Keratinocyte (primary cell): ENCODE data around the gene C16orf95. TPM values are rescaled to one million over a fixed set of nuclear protein-coding genes. Genes with fewer than 3 reads are reported as not detected.

Experiments used
- DNase-seq: peaks from one replicate; pipeline ENCODE4 v3.0.0-alpha.2; 2011; ENCODE audit warnings: low read depth, missing footprints, low spot score
- FAIRE-seq: peaks from 2 replicates; lab custom pipeline; 2011; peaks lifted over from hg19 to GRCh38; lab: Jason Lieb, UNC
- H2AFZ ChIP-seq: 2 replicates; pipeline ENCODE4 v1.6.0; 2012; ENCODE audit warnings: low read length, control low read depth, inconsistent platforms; ENCODE audit not compliant: control insufficient read depth
- H3K27ac ChIP-seq: 2 replicates; pipeline ENCODE4 v1.5.1; 2011; ENCODE audit warnings: low read length; ENCODE audit not compliant: control insufficient read depth, insufficient read depth
- H3K27me3 ChIP-seq: 3 replicates; pipeline ENCODE4 v1.6.0; 2011; ENCODE audit warnings: low read length; ENCODE audit not compliant: control insufficient read depth, insufficient read depth; ENCODE audit errors: extremely low read depth
- H3K36me3 ChIP-seq, 2 experiments: 2 replicates in 1 of 2; 3 replicates in 1 of 2; pipeline ENCODE4 v1.5.1; 2011; ENCODE audit warnings: low read length in 2 of 2, mild to moderate bottlenecking in 1 of 2; ENCODE audit not compliant: control insufficient read depth in 2 of 2, insufficient read depth in 2 of 2; ENCODE audit errors: extremely low read depth in 1 of 2
- H3K4me1 ChIP-seq: 3 replicates; pipeline ENCODE4 v1.5.1; 2011; ENCODE audit warnings: low read length; ENCODE audit not compliant: control insufficient read depth, insufficient read depth; ENCODE audit errors: extremely low read depth
- H3K4me2 ChIP-seq: 3 replicates; pipeline ENCODE4 v1.6.0; 2011; ENCODE audit warnings: low read depth, low read length; ENCODE audit not compliant: control insufficient read depth, insufficient read depth; ENCODE audit errors: extremely low read depth
- H3K4me3 ChIP-seq, 3 experiments: fragments of 200-600 bp in 1 of 3; sonication (generic) in 1 of 3; 2 replicates in 2 of 3; 3 replicates in 1 of 3; pipeline ENCODE4 v1.5.1; 2011 to 2016; ENCODE audit warnings: low read length in 3 of 3, mild to moderate bottlenecking in 3 of 3, control low read depth in 2 of 3, inconsistent platforms in 1 of 3, low read depth in 1 of 3, mixed read lengths in 1 of 3, mixed run types in 1 of 3, moderate library complexity in 1 of 3; ENCODE audit not compliant: control insufficient read depth in 2 of 3, insufficient read depth in 2 of 3; ENCODE audit errors: extremely low read depth in 1 of 3
- H3K79me2 ChIP-seq: 2 replicates; pipeline ENCODE4 v1.6.0; 2012; ENCODE audit warnings: low read length; ENCODE audit not compliant: control insufficient read depth, insufficient read depth
- H3K9ac ChIP-seq: 3 replicates; pipeline ENCODE4 v1.6.0; 2011; ENCODE audit warnings: low read length; ENCODE audit not compliant: control insufficient read depth, insufficient read depth; ENCODE audit errors: extremely low read depth
- H3K9me1 ChIP-seq: 3 replicates; pipeline ENCODE4 v1.6.0; 2011; ENCODE audit warnings: low read length; ENCODE audit not compliant: control insufficient read depth, insufficient read depth; ENCODE audit errors: extremely low read depth
- H3K9me3 ChIP-seq: 2 replicates; pipeline ENCODE4 v1.5.1; 2012; ENCODE audit warnings: low read depth, low read length; ENCODE audit not compliant: control insufficient read depth
- H4K20me1 ChIP-seq: 3 replicates; pipeline ENCODE4 v1.6.0; 2011; ENCODE audit warnings: low read length; ENCODE audit not compliant: control insufficient read depth, insufficient read depth; ENCODE audit errors: extremely low read depth
- EZH2 ChIP-seq: IDR thresholded peaks from one replicate; pipeline ENCODE4 v1.6.1; 2012; ENCODE audit warnings: inconsistent platforms, mild to moderate bottlenecking, low read length, moderate library complexity
- dilution Hi-C: fragments of 300-500 bp; cut with MboI; formaldehyde crosslinking; loops from one replicate; pipeline ENCODE4 v1.7.0; 2020; ENCODE audit warnings: low sequenced_read_pairs; ENCODE audit not compliant: extremely low pct_ligation_motif_present
- polyA plus RNA-seq, 5 experiments: library from polyadenylated mRNA; depleted of rRNA in 3 of 5; stranded (reverse) in 3 of 5; stranded (forward) in 1 of 5; unstranded in 1 of 5; fragments of >200 nt; gene quantifications; 1 replicate in 1 of 5; 2 replicates in 3 of 5; 3 replicates in 1 of 5; pipeline versions ENCODE4 v1.2.1 to v1.2.3, GENCODE V29; 2011 to 2012; ENCODE audit warnings: missing spikeins in 2 of 5, low read depth in 1 of 5, low replicate concordance in 1 of 5
- TF ChIP-seq, protein P1 (sequence below), 3 experiments: IDR thresholded peaks in 1 of 3; conservative IDR thresholded peaks in 1 of 3; optimal IDR thresholded peaks in 1 of 3; 2 replicates in 2 of 3; 3 replicates in 1 of 3; pipeline versions ENCODE3 to v1.5.1; 2011; ENCODE audit warnings: low read length in 3 of 3, mild to moderate bottlenecking in 3 of 3, moderate library complexity in 2 of 3, control low read depth in 1 of 3, inconsistent platforms in 1 of 3; ENCODE audit not compliant: insufficient read depth in 2 of 3; ENCODE audit errors: extremely low read depth in 1 of 3

Gene C16orf95
- polyA plus RNA-seq, 1 donor (not counting 4 experiments of a cell fraction or from before 2014, with no cell fraction given), result 1.5 TPM

DNA sequence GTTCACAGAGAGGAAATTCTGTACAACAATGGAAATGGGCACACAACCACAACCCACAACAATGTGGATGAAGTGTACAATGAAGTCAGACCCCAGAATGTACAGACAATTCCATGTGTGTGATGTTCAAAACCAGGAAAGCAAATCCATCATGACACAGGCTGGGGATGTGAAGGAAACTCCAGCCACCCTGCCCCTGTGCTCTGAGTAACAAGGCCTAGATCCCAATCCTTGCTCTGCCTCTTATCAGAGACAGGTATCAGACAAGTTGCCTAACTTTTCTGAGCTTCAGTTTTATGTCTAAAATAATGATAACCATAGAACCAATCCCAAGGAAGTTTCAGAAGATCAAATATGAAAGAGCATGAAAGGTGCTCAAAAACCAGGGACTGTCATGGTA is 1.8 kb upstream of the C16orf95 start:
- Histone ChIP-seq H3K4me2 (peak overlapping the region; percentile 96), H2AFZ (no peak overlapping the region), H3K9me3 (no peaks in the 10 kb centered on the region), H3K4me1 (peaks cover 7% of the 10 kb centered on the region), H3K79me2 (peaks cover 16% of the 10 kb centered on the region), H3K36me3 (peaks cover 0 to 6% of the 10 kb centered on the region in 2 experiments), H3K4me3 (no peak overlapping the region), H3K27ac (no peak overlapping the region), H3K9me1 (no peaks in the 10 kb centered on the region), H3K9ac (no peak overlapping the region), H4K20me1 (peaks cover 3% of the 10 kb centered on the region), H3K27me3 (no peaks in the 10 kb centered on the region)
- TF ChIP-seq EZH2, result no peak
- TF ChIP-seq, protein P1, sequence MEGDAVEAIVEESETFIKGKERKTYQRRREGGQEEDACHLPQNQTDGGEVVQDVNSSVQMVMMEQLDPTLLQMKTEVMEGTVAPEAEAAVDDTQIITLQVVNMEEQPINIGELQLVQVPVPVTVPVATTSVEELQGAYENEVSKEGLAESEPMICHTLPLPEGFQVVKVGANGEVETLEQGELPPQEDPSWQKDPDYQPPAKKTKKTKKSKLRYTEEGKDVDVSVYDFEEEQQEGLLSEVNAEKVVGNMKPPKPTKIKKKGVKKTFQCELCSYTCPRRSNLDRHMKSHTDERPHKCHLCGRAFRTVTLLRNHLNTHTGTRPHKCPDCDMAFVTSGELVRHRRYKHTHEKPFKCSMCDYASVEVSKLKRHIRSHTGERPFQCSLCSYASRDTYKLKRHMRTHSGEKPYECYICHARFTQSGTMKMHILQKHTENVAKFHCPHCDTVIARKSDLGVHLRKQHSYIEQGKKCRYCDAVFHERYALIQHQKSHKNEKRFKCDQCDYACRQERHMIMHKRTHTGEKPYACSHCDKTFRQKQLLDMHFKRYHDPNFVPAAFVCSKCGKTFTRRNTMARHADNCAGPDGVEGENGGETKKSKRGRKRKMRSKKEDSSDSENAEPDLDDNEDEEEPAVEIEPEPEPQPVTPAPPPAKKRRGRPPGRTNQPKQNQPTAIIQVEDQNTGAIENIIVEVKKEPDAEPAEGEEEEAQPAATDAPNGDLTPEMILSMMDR (optimal IDR thresholded peaks at IDR 0.05 in 1 of 3, IDR thresholded peaks at IDR 0.05 in 1 of 3, conservative IDR thresholded peaks at IDR 0.05 in 1 of 3; ENCODE audit: extremely low read depth in 1 of 3, insufficient read depth in 2 of 3, low read length in 3 of 3), result no peak
- DNase-seq (no peak), FAIRE-seq (no peak)
- dilution Hi-C loops, result no loop called here

DNA sequence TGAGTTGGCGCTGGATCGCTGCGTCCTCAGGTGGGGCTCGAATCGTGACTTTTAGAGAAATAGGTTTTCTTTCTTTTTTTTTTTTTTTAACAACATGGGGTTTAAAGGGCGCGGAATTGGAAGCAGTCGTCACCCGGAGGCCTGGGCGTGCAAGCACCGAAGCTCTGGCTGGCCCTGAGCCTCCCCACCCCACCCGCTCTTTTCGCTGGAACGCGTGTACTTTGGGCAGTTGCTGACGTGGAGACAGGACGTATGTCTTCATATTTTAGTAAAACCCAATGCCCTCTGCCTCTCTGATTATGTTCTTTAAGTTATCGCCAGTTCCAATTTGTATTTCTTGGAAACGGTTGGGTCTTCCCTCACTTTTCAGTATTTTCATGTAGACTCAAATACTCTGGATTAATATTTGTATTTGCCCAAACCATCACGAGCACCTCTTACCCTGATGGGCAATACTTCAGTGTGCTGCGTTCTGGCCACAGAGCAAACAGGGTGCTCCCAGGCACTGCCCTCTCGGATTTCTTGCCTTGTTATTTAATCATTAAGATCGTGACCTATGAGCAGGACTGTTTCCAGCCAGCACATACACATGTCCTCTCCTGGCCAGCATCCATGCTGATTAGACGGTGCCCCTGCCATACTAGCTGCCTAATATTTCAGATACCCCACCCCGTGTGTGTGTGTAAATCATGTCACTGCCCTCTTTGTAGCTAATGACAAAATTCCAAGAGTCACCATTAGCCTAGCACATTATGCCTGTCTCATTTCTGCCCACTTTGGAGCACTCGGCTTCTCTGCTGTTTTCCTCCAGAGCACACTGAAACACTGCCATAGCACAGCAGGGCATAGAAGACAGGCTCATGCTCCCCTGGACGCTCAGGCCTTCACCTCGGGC is 805 bp upstream of the C16orf95 start:
- Histone ChIP-seq H3K9me3 (no peaks in the 10 kb centered on the region), H3K4me1 (peaks cover 7% of the 10 kb centered on the region), H3K4me3 (peak overlapping the region; percentile 82 to 89 (median 89)), H3K27me3 (no peaks in the 10 kb centered on the region), H4K20me1 (no peaks in the 10 kb centered on the region), H3K27ac (peak overlapping the region; percentile 91), H2AFZ (peak overlapping the region; percentile 60), H3K9ac (peak overlapping the region; percentile 97), H3K4me2 (peak overlapping the region; percentile 96), H3K9me1 (no peaks in the 10 kb centered on the region), H3K79me2 (peaks cover 16% of the 10 kb centered on the region), H3K36me3 (peaks cover 0 to 4% of the 10 kb centered on the region in 2 experiments)
- dilution Hi-C loops, result no loop called here
- FAIRE-seq (no peak), DNase-seq (no peak)
- TF ChIP-seq, protein P1 (optimal IDR thresholded peaks at IDR 0.05 in 1 of 3, IDR thresholded peaks at IDR 0.05 in 1 of 3, conservative IDR thresholded peaks at IDR 0.05 in 1 of 3; ENCODE audit: extremely low read depth in 1 of 3, insufficient read depth in 2 of 3, low read length in 3 of 3), result no peak
- no peak for TF ChIP-seq EZH2
